NCI-H82 treated with DMSO at 0.1 percent for 48 hours (cell line): Measurements from ENCODE around the gene LPCAT1.

Source experiments
- DNase-seq: peaks from one replicate; lab custom pipeline; 2025; ENCODE audit not compliant: unreplicated experiment; lab: John Stamatoyannopoulos, UW

The LPCAT1 gene

GRCh38 chr5:1555011-1555807 lies 31.4 kb upstream of the LPCAT1 start:
- no peak for DNase-seq

GRCh38 chr5:1554410-1554967 lies 30.7 kb upstream of the LPCAT1 start:
- DNase-seq: no peak

- DNase-seq: no peak
These were observed 30.0 kb upstream of the LPCAT1 start for GRCh38 chr5:1553539-1554409.

GRCh38 chr5:1552521-1553255 lies 28.9 kb upstream of the LPCAT1 start:
- DNase-seq: peak; percentile 9

- no peak for DNase-seq
These were observed 27.9 kb upstream of the LPCAT1 start for GRCh38 chr5:1551426-1552301.

- DNase-seq: no peak
These were observed 26.7 kb upstream of the LPCAT1 start for GRCh38 chr5:1550287-1551076.

- DNase-seq: no peak
These were observed 25.8 kb upstream of the LPCAT1 start for GRCh38 chr5:1549475-1550030.

GRCh38 chr5:1548702-1549474 lies 25.1 kb upstream of the LPCAT1 start:
- DNase-seq: no peak

- DNase-seq: no peak
These were observed 23.9 kb upstream of the LPCAT1 start for GRCh38 chr5:1547655-1548054.

- no peak for DNase-seq
These were observed 23.5 kb upstream of the LPCAT1 start for GRCh38 chr5:1547236-1547635.

GRCh38 chr5:1546556-1546955 lies 22.8 kb upstream of the LPCAT1 start:
- no peak for DNase-seq

GRCh38 chr5:1545805-1546355 lies 22.1 kb upstream of the LPCAT1 start:
- DNase-seq: no peak

GRCh38 chr5:1545126-1545804 lies 21.5 kb upstream of the LPCAT1 start:
- DNase-seq: no peak

GRCh38 chr5:1544294-1544961 lies 20.7 kb upstream of the LPCAT1 start:
- no peak for DNase-seq

GRCh38 chr5:1543398-1544293 lies 19.9 kb upstream of the LPCAT1 start:
- no peak for DNase-seq

GRCh38 chr5:1542781-1543180 lies 19.0 kb upstream of the LPCAT1 start:
- DNase-seq: no peak
